ENCODE data around the gene KIF26B.

- TF ChIP-seq POLR2A (IDR thresholded peaks at IDR 0.05; ENCODE audit: low read depth, low read length) (no peak), SP1 (IDR thresholded peaks at IDR 0.05; ENCODE audit: low read depth, low read length) (no peak), NBN (IDR thresholded peaks at IDR 0.05) (no peak), PML (IDR thresholded peaks at IDR 0.05; ENCODE audit: low read length) (no peak)
These were observed 124.1 kb downstream of the KIF26B start for GRCh38 chr1:245278846-245279245.
